Measurements from ENCODE around the gene MMP1.

The MMP1 gene

GRCh38 chr11:102806296-102806695 lies 8.3 kb upstream of the MMP1 start:
- no peak for DNase-seq

GRCh38 chr11:102802341-102802740 lies 4.4 kb upstream of the MMP1 start:
- DNase-seq: no peak

- DNase-seq: no peak
Observed at GRCh38 chr11:102800767-102801166, 2.8 kb upstream of the MMP1 start.

- no peak for DNase-seq
Observed at GRCh38 chr11:102799681-102800340, 1.9 kb upstream of the MMP1 start.

- DNase-seq: peak; percentile 18 to 37
Observed at GRCh38 chr11:102794382-102794781, 3.6 kb downstream of the MMP1 start.

GRCh38 chr11:102793677-102794290 lies 4.2 kb downstream of the MMP1 start:
- DNase-seq: no peak

- DNase-seq: no peak
Observed at GRCh38 chr11:102792604-102793003, 5.4 kb downstream of the MMP1 start.

GRCh38 chr11:102791271-102792036 lies 6.5 kb downstream of the MMP1 start:
- no peak for DNase-seq

GRCh38 chr11:102788334-102788995 lies 9.5 kb downstream of the MMP1 start:
- no peak for DNase-seq

GRCh38 chr11:102784380-102784779 lies 13.6 kb downstream of the MMP1 start:
- DNase-seq: no peak

GRCh38 chr11:102783720-102784119 lies 14.2 kb downstream of the MMP1 start:
- DNase-seq: peak; percentile 86 to 98

- DNase-seq: no peak
Observed at GRCh38 chr11:102783016-102783415, 14.9 kb downstream of the MMP1 start.

GRCh38 chr11:102781676-102782075 lies 16.3 kb downstream of the MMP1 start:
- DNase-seq: peak in 1 of 2 experiments; percentile 11

- peak; percentile 21 to 83 for DNase-seq
Observed at GRCh38 chr11:102780491-102780918, 17.5 kb downstream of the MMP1 start, which contains the start of gene MMP10. Gene MMP10, minus strand, starts transcription at chr11:102780628. Its CDS starts 37 bp downstream, at chr11:102780591.

- no peak for DNase-seq
Observed at GRCh38 chr11:102776454-102776853, 21.5 kb downstream of the MMP1 start.

GRCh38 chr11:102773386-102773785 lies 24.6 kb downstream of the MMP1 start:
- no peak for DNase-seq

- DNase-seq: no peak
Observed at GRCh38 chr11:102771351-102771750, 26.6 kb downstream of the MMP1 start.

- no peak for DNase-seq
Observed at GRCh38 chr11:102770191-102770590, 27.8 kb downstream of the MMP1 start.

- no peak for DNase-seq
Observed at GRCh38 chr11:102767800-102768199, 30.2 kb downstream of the MMP1 start.

GRCh38 chr11:102763440-102763839 lies 34.5 kb downstream of the MMP1 start:
- no peak for DNase-seq

- DNase-seq: no peak
Observed at GRCh38 chr11:102762361-102762767, 35.6 kb downstream of the MMP1 start.

GRCh38 chr11:102761646-102762238 lies 36.2 kb downstream of the MMP1 start:
- no peak for DNase-seq
